Thyroid gland (tissue), 4 donors: ENCODE results near the gene SLC8A2. TPM values are rescaled to one million over a fixed set of nuclear protein-coding genes. Genes with fewer than 3 reads are reported as not detected.

ENCODE experiments used
- DNase-seq, 2 donors: peaks; one replicate each; pipeline ENCODE4 v3.0.0-alpha.2; 2019
- H3K27ac ChIP-seq, 3 donors: fragments of 200-600 bp; sonication (generic); 1 replicate in 2 of 3; 2 replicates in 1 of 3; pipeline ENCODE4 v1.5.1; 2016 to 2019; ENCODE audit warnings: mild to moderate bottlenecking in 1 of 3, moderate library complexity in 1 of 3
- H3K27me3 ChIP-seq: fragments of 200-600 bp; sonication (generic); one replicate; pipeline ENCODE4 v1.5.1; 2019
- H3K36me3 ChIP-seq, 2 donors: fragments of 200-600 bp; sonication (generic); one replicate each; pipeline ENCODE4 v1.5.1; 2016 to 2019
- H3K4me1 ChIP-seq, 2 donors: fragments of 200-600 bp; sonication (generic); one replicate each; pipeline ENCODE4 v1.5.1; 2017 to 2019
- H3K4me3 ChIP-seq, 3 donors: fragments of 200-600 bp; sonication (generic); replicated peaks in 1 of 3; 1 replicate in 2 of 3; 2 replicates in 1 of 3; pipeline ENCODE4 v1.5.1; 2016; ENCODE audit warnings: mild to moderate bottlenecking in 1 of 3
- H3K9me3 ChIP-seq: fragments of 200-600 bp; sonication (generic); one replicate; pipeline ENCODE4 v1.5.1; 2017
- CTCF ChIP-seq, 6 experiments: fragments of 200-600 bp in 3 of 6; fragments of 450-650 bp in 3 of 6; sonication (generic) in 3 of 6; IDR thresholded peaks; one replicate each; pipeline ENCODE4 v1.5.1; 2016 to 2019; ENCODE audit warnings: antibody characterized with exemption in 6 of 6, mild to moderate bottlenecking in 2 of 6, inconsistent platforms in 1 of 6, moderate library complexity in 1 of 6
- POLR2A ChIP-seq, 2 donors: fragments of 450-650 bp; IDR thresholded peaks; one replicate each; pipeline ENCODE4 v1.6.1; 2017; ENCODE audit warnings: antibody characterized with exemption in 2 of 2, mild to moderate bottlenecking in 2 of 2, moderate library complexity in 1 of 2
- WGBS, 2 donors: methylation state at CpG; one replicate each; pipeline ENCODE4 v1.1.5; 2017; 5-methylcytosine and 5-hydroxymethylcytosine counted together
- intact Hi-C: fragments of 100-400 bp; cut with DNase I; formaldehyde crosslinking; loops from one replicate; pipeline ENCODE4 v1.15.1; 2023
- total RNA-seq, 4 donors: library from RNA; depleted of rRNA; stranded (reverse); fragments of >200 nt; gene quantifications; one replicate each; pipeline ENCODE4 v1.2.3, GENCODE V29; 2016

SLC8A2 gene
- total RNA-seq, 4 donors from 2014 or later, result 0.29 to 0.59 TPM; not detected in 2

- no peak overlapping the region for H3K27ac ChIP-seq
- WGBS, 2 donors, result 88% methylated on average over 4 of the region's 4 CpGs
- TF ChIP-seq POLR2A (IDR thresholded peaks at IDR 0.05) (no peak), CTCF (IDR thresholded peaks at IDR 0.05) (no peak)
- no peaks in the 10 kb centered on the region for H3K9me3 ChIP-seq
- no peak overlapping the region for H3K4me3 ChIP-seq
- intact Hi-C loops, result no loop called here
- H3K4me1 ChIP-seq, result no peaks in the 10 kb centered on the region
- H3K36me3 ChIP-seq, result no peaks in the 10 kb centered on the region
- DNase-seq, result no peak
- H3K27me3 ChIP-seq, result no peaks in the 10 kb centered on the region
Measured at GRCh38 chr19:47405197-47405550, 66.5 kb downstream of the SLC8A2 start.

DNA sequence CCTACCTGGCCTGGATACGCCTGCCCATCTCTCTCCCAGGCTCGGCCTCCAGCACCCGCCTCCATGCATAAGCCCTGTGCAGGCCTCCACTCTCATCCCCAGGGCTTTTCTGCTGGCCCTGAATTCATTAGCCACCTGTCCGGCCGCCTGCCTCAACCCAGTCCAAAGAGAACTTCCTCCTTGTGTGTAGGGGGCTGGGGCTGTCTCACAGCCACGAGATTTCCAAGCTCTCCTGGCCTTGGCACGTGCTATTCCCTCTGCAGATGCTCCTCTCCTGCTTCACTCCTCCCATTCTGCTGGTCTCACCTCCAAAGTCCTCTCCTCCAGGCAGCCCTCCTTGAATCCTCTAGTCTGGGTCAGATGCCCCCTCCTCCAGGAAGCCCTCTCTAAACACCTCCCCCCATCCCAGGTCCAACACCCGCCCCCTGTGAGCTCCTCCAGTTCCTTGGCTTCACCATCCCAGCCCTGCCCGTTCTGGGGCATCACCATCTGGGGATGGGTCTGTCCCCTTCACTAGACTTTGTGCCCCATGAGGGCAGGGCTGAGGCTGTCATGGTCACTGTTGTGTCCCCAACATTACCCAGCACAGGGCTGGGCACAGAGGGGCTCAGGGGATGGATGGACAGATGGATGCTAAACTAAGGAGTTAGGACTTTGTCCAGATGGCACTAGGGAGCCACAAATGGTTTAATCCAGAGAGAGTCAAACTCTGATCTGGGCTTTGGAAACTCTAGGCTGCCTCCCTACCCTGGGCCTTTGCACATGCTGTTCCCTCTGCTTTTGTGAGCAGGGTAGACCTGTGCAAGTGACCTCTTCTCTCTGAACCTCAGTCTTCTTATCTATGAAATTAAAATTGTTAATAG, 67.1 kb downstream of the SLC8A2 start:
- 80 to 81% methylated on average over 9 of the region's 9 CpGs for WGBS, 2 donors
- no peaks in the 10 kb centered on the region for H3K27me3 ChIP-seq
- no peaks in the 10 kb centered on the region for H3K36me3 ChIP-seq
- no peak for TF ChIP-seq CTCF (IDR thresholded peaks at IDR 0.05)
- no peak for TF ChIP-seq POLR2A (IDR thresholded peaks at IDR 0.05)
- intact Hi-C loops, result no loop called here
- no peak overlapping the region for H3K27ac ChIP-seq
- no peaks in the 10 kb centered on the region for H3K4me1 ChIP-seq
- DNase-seq, result no peak
- no peaks in the 10 kb centered on the region for H3K9me3 ChIP-seq
- no peak overlapping the region for H3K4me3 ChIP-seq

GRCh38 chr19:47402504-47402903, 69.2 kb downstream of the SLC8A2 start:
- 76 to 81% methylated on average over 16 of the region's 16 CpGs for WGBS, 2 donors

GRCh38 chr19:47398707-47399597, 72.7 kb downstream of the SLC8A2 start:
- Histone ChIP-seq H3K36me3 (no peaks in the 10 kb centered on the region), H3K4me1 (no peaks in the 10 kb centered on the region), H3K4me3 (no peak overlapping the region), H3K27me3 (no peaks in the 10 kb centered on the region), H3K27ac (no peak overlapping the region), H3K9me3 (no peaks in the 10 kb centered on the region)
- WGBS, 2 donors, result 44 to 48% methylated on average over 24 of the region's 24 CpGs
- DNase-seq, result no peak
- intact Hi-C loops, result no loop called here
- TF ChIP-seq POLR2A (IDR thresholded peaks at IDR 0.05) (no peak), CTCF (IDR thresholded peaks at IDR 0.05) (no peak)

More at GRCh38 chr19:47402504-47402903, 69.2 kb downstream of the SLC8A2 start:
- Histone ChIP-seq H3K27ac (no peak overlapping the region), H3K27me3 (no peaks in the 10 kb centered on the region), H3K9me3 (no peaks in the 10 kb centered on the region), H3K4me3 (no peak overlapping the region), H3K36me3 (no peaks in the 10 kb centered on the region), H3K4me1 (no peaks in the 10 kb centered on the region)
- TF ChIP-seq CTCF (IDR thresholded peaks at IDR 0.05), result no peak
- no peak for TF ChIP-seq POLR2A (IDR thresholded peaks at IDR 0.05)
- intact Hi-C loops, result no loop called here
- no peak for DNase-seq
